Measurements from ENCODE around the gene UNC5CL.

DNA sequence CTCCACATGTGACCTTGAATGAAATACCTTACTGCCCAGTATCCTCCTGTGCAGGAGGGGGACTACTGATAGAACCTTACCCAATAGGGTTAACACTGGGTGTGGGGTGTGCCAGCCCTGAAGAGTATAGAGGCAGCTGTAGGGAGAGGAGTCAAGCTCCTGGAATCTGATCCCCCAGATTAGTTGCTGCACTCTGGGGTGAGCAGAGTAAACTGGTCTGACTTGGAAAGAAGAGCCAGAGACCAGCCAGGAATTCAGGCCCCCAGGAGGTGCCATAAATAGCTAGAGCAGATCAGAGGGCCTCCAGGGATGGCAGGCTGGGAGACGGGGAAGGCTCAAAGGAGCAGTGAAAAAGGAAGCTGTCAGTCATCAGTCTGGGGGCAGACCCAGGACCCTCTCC, 10.5 kb upstream of the UNC5CL start:
- TF ChIP-seq, protein P1, sequence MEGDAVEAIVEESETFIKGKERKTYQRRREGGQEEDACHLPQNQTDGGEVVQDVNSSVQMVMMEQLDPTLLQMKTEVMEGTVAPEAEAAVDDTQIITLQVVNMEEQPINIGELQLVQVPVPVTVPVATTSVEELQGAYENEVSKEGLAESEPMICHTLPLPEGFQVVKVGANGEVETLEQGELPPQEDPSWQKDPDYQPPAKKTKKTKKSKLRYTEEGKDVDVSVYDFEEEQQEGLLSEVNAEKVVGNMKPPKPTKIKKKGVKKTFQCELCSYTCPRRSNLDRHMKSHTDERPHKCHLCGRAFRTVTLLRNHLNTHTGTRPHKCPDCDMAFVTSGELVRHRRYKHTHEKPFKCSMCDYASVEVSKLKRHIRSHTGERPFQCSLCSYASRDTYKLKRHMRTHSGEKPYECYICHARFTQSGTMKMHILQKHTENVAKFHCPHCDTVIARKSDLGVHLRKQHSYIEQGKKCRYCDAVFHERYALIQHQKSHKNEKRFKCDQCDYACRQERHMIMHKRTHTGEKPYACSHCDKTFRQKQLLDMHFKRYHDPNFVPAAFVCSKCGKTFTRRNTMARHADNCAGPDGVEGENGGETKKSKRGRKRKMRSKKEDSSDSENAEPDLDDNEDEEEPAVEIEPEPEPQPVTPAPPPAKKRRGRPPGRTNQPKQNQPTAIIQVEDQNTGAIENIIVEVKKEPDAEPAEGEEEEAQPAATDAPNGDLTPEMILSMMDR (conservative IDR thresholded peaks at IDR 0.05; ENCODE audit: low read length) = no peak
- TF ChIP-seq EZH2phosphoT487 (IDR thresholded peaks at IDR 0.05; ENCODE audit: borderline replicate concordance) = no peak
